ENCODE data around the gene MRM2. TPM values are rescaled to one million over a fixed set of nuclear protein-coding genes. Genes with fewer than 3 reads are reported as not detected.

Gene MRM2
- polyA plus RNA-seq, 1 donor from 2014 or later = 67.8 TPM

DNA sequence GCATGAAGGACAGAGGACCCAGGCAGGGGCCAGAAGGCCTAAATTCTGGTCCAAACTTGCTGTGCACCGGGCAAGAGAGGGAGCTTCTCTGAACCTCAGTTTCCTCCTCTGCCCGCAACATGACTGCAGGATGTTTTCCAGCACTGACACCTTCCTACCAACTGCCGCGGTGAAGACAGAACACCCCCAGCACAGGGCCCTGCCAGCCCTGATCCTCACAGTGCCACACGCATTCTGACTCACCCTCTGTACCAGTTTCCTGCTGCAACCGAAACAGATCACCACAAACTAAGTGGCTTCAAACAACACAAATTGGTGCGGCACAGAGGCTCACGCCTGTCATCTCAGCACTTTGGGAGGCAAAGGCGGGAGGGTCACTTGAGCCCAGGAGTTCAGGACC is 27.4 kb downstream of the MRM2 start:
- H3K36me3 Mint-ChIP-seq = peaks cover 8% of the 10 kb centered on the region
- H3K9me3 Mint-ChIP-seq = no peaks in the 10 kb centered on the region
- peaks cover 0 to 6% (median 3%) of the 10 kb centered on the region in 3 donors for H3K4me1 Mint-ChIP-seq
- H3K4me3 Mint-ChIP-seq = no peak overlapping the region
- H3K27me3 Mint-ChIP-seq = no peaks in the 10 kb centered on the region
- H3K27ac Mint-ChIP-seq = peak overlapping the region in 1 of 3 donors; percentile 39

DNA sequence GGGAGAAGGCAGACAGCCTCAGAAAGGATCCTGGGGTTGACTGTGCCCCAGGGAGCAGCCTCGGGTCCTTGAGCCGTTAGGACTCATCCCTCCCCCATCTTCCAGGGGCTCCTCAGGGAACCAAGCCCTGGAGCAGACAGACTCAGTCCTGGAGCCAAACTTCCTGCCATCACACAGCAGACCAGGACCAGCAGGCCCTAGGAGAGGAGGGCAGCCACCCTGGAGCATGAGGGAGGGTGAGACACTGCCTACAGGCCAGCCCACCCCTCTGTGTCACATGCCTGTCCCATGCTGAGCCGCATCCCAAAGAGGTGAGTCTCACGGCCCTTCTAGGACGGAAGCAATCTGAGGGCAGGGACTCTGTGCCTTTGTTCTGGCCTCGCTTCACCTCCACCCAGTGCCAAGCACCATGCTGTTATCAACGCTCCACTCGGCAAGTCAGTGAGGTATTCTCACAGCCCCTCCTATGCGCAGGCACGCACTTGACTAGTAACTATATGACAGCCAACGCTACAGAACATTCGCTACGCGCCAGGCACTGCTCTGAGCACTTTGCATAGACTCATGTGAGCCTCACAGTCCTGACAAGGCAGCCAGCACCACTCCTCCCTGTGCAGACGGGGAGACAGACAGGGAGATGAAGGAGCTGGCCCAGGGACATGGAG is 28.3 kb downstream of the MRM2 start:
- H3K27me3 Mint-ChIP-seq = no peaks in the 10 kb centered on the region
- peak overlapping the region in 1 of 3 donors; percentile 54 for H3K27ac Mint-ChIP-seq
- peaks cover 0 to 6% (median 3%) of the 10 kb centered on the region in 3 donors for H3K4me1 Mint-ChIP-seq
- no peak overlapping the region for H3K4me3 Mint-ChIP-seq
- H3K36me3 Mint-ChIP-seq = peaks cover 9% of the 10 kb centered on the region
- no peaks in the 10 kb centered on the region for H3K9me3 Mint-ChIP-seq

DNA sequence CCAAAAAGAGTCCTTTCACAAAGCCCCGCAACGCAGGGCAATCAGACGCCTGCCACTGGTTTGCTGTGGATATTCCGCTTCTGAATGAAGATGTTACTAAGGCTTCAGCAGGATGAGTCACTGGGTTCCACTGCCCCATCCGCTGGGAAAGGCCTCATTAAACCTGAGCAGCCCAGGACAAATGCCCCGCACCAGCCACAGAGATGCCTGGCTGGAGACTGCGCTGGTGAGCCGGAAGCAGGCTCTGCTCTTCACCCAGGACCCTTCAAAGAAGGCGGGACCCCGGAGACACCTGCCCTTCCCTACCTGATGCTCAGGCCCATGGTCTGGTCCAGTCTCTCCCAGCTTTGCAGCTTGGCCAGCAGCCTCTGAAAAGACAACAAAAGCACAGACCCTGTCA is 29.1 kb downstream of the MRM2 start:
- H3K4me3 Mint-ChIP-seq = no peak overlapping the region
- H3K4me1 Mint-ChIP-seq = peaks cover 0 to 6% (median 3%) of the 10 kb centered on the region in 3 donors
- peaks cover 10% of the 10 kb centered on the region for H3K36me3 Mint-ChIP-seq
- no peaks in the 10 kb centered on the region for H3K27me3 Mint-ChIP-seq
- H3K9me3 Mint-ChIP-seq = no peaks in the 10 kb centered on the region
- no peak overlapping the region for H3K27ac Mint-ChIP-seq

DNA sequence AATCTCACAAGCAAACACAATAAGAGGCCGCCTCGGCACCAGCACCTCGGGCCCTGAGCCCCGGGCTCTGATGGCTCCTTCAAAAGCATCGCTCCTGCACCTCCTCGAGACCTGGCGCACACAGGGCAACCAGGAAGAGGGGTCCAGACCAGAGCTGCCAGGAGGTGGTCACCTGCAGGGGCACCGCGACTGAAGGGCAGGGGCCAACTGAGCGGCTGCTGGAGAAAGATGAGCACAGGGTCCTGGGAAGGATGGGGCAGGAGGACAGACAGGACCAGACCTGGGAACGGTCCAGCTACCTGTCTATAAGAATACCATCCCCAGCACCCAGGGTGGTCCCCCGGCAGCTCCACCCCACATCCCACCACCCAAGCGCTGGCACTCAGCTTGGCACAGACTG is 30.1 kb downstream of the MRM2 start:
- Mint-ChIP-seq H3K36me3 (peaks cover 10% of the 10 kb centered on the region), H3K4me1 (peaks cover 0 to 6% (median 3%) of the 10 kb centered on the region in 3 donors), H3K4me3 (no peak overlapping the region), H3K27ac (no peak overlapping the region), H3K9me3 (no peaks in the 10 kb centered on the region), H3K27me3 (no peaks in the 10 kb centered on the region)

DNA sequence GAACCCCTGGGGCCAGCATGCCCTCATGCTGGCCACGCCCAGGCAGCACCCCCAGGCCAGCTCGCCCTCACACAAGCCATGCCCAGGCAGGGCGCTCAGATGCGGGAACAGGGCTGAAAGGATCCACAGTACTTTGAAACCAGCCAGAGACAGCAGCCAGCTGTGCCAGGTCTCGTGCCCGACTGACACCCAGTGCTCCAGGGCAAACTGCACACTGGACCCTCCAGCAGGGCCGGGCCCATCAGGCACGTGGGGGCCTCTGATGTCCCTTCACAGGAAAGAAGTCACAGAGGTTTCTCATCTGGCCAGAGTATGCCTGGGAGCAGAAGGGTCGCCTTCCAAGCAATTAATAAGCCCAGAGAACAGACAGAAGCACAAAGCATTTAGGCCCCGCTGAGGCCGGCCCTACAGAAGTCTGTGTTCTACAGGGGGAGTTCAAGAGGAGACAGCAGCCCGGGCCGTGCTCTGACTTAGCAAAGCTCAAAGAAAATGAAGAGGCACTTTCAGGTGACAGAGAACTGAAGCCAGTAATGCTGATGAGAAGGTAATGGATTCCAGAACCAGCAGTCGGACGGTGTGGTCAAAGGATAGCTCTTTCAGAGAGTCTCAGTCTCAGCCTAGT is 30.6 kb downstream of the MRM2 start:
- Mint-ChIP-seq H3K27me3 (no peaks in the 10 kb centered on the region), H3K9me3 (no peaks in the 10 kb centered on the region), H3K4me1 (peaks cover 0 to 6% (median 3%) of the 10 kb centered on the region in 3 donors), H3K4me3 (no peak overlapping the region), H3K36me3 (peaks cover 10% of the 10 kb centered on the region), H3K27ac (no peak overlapping the region)

DNA sequence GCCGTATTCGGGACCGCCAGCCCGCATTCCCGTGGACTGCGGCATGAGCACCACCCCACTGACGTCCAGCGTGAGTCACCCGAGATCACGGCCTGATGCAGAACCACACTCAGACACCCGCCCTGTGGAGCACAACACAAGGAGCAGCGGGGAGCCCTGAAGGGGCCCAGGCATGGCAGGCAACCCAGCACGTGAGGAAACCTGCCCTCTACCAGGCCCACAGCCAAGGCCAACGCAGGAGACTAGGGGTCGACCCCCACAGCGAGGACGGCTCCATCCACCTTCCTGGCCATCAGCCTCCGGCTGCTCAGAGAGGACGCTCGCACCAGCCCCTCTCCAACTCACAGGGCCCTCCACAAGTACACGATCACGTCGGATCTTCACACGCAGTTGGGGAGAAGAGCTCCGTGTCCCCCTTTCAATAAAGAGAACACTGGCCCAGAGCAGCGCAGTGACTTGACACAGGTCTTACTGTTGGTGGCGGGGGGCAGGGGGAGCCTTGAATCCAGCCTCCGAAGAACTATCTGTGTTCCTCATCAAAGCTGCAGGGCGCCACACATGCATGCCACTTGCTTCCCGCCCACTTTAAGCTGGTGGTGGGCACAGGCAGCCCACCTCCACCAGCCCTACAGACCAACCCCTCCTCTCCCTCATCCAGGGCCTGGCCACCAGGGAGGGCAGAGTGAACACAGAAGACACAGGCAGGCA is 31.3 kb downstream of the MRM2 start:
- Mint-ChIP-seq H3K4me3 (peak overlapping the region in 1 of 4 donors; percentile 22), H3K9me3 (no peaks in the 10 kb centered on the region), H3K4me1 (peaks cover 0 to 7% (median 3%) of the 10 kb centered on the region in 3 donors), H3K27ac (peak overlapping the region in 2 of 3 donors; percentile 26 to 50), H3K27me3 (no peaks in the 10 kb centered on the region), H3K36me3 (peaks cover 10% of the 10 kb centered on the region)

DNA sequence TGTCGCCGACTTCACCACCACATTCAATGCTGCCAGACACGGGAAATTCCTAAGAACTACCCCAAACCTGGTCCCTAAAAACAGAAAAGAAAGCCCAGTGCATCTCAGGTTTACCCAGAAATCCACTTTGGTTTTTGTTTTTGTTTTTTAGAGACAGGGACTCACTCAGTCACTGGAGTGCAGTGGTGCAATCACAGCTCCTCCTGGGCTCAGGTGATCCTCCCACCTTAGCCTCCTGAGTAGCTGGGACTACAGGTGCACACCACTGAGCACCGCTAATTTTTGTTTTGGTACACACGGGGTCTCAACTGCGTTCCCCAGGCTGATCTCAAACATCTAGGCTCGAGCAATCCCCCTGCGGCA is 32.1 kb downstream of the MRM2 start:
- Mint-ChIP-seq H3K4me3 (peak overlapping the region in 2 of 4 donors; percentile 5 to 55), H3K27ac (peak overlapping the region in 1 of 3 donors; percentile 50)

DNA sequence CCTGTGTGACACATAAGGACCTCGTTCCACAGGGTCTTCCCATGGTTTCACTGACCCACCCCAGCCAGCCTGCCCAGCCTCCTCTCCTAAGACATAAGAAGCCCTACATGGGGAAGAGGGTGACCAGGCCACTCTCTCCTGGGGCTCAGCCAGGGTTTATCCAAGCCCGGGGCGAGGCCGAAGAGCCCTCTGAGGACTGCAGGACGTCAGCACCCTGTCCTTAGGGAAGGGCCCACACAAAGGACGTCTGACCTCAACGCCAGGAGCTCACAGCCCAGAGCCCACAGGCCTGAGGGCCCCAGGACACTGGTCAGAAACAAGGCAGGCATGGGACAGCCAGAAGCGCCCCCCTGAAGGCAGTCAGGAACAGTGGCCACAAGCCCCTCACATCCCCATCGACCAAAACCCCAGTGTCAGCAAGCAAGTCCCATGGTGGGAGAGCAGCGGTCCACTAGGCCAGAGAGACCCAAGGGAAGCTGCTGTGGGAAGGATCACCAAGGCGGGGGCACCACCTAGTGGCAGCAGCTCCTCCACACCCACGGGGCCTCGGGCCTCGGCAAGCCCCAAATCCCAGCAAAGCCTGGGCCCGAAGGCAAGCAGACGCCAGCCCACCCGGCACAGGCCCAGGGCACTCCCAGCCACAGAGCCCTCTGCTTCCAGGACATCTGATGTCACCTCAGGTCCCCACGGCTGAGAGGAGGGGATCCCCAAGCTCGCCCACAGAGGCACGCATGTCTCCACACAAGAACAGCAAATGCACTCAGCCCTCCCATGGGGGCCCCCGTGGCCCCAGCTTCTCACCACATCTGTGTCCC is 32.7 kb downstream of the MRM2 start:
- peaks cover 10% of the 10 kb centered on the region for H3K36me3 Mint-ChIP-seq
- H3K9me3 Mint-ChIP-seq = no peaks in the 10 kb centered on the region
- peaks cover under 1 to 10% (median 4%) of the 10 kb centered on the region in 3 donors for H3K4me1 Mint-ChIP-seq
- H3K27ac Mint-ChIP-seq = peak overlapping the region in 2 of 3 donors; percentile 50 to 76
- no peaks in the 10 kb centered on the region for H3K27me3 Mint-ChIP-seq
- peak overlapping the region in 3 of 4 donors; percentile 5 to 75 (median 41) for H3K4me3 Mint-ChIP-seq

More for the DNA sequence above, 32.1 kb downstream of the MRM2 start:
- no peaks in the 10 kb centered on the region for H3K27me3 Mint-ChIP-seq
- H3K36me3 Mint-ChIP-seq = peaks cover 10% of the 10 kb centered on the region
- no peaks in the 10 kb centered on the region for H3K9me3 Mint-ChIP-seq
- H3K4me1 Mint-ChIP-seq = peaks cover 0 to 10% (median 3%) of the 10 kb centered on the region in 3 donors

DNA sequence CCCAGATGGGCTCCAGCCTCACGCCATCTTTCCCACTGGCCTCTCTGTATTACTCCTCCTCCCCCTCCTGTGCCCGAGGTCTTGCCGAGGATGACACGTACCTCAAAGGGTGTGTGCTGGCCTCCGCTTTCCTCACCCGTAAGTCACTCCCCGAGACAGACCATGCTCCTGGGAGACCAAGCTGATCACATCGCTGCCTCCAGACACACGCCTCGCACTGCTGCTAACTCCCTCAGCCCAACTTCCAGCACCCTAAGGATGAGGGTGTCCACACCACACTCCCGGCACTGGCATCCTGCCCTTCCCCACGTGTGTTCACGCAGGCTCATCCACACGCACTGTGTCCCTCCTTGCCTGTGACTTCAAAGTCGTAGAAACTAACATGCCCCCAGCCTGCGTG is 33.3 kb downstream of the MRM2 start:
- Mint-ChIP-seq H3K27ac (no peak overlapping the region), H3K4me1 (peaks cover 7 to 17% (median 10%) of the 10 kb centered on the region in 3 donors), H3K9me3 (no peaks in the 10 kb centered on the region), H3K4me3 (peak overlapping the region in 1 of 4 donors; percentile 75), H3K36me3 (peaks cover 8% of the 10 kb centered on the region), H3K27me3 (no peaks in the 10 kb centered on the region)

DNA sequence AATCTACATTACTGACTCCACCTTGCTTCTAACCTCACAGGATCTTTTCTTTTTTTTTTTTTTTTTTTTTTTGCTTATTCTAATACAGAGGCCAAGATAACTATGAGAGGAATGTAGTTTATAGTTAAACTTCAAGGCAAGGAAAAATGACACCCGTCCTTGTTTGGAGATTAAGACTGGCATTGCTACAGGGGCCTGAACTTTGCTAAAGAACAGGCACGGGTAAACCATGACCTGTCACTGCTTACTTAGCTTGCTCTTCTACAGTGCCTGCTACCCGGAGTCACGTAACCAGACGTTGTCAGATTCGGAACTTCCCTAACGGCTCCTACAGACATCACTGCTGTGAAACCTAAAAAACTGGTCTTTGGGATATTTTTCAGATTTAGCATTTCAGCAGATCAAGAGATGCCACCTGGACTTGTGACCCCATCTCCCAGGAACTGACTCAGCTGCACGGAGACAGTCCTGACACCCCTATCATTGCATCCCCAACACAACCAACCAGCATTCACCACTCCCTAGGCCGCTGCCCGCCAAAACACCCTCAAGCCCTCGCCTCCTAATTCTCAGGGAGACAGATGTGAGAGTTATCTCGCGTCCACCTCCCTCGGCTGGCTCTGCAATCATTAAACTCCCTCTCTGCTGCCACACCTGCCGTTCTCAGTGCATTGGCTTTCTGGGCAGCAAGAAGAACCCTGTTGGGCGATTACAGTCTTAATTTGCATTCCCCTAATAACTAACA is 36.8 kb downstream of the MRM2 start:
- H3K9me3 Mint-ChIP-seq = no peaks in the 10 kb centered on the region
- H3K27me3 Mint-ChIP-seq = no peaks in the 10 kb centered on the region
- H3K4me3 Mint-ChIP-seq = no peak overlapping the region
- H3K27ac Mint-ChIP-seq = peak overlapping the region in 1 of 3 donors; percentile 18
- H3K36me3 Mint-ChIP-seq = peaks cover 3% of the 10 kb centered on the region
- peaks cover 13 to 19% (median 18%) of the 10 kb centered on the region in 3 donors for H3K4me1 Mint-ChIP-seq

DNA sequence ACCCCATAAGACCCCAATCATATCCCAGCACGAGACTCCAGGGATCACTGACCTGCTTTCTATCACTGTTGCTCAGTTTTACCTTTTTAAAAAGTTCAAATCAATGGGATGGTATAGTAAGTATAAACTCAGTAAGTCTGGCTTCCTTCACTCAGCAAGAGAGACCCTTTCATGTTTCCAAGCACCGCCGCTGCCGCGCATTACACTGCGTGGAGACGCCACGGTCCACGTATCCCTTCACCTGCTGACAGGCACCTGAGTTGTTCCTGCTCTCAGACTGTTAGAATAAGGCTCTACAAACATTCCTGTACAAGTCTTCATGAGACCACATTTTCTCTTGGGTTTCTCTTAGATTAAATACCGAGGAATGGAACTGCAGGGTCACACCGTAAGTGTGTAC is 37.6 kb downstream of the MRM2 start:
- Mint-ChIP-seq H3K27ac (peak overlapping the region in 1 of 3 donors; percentile 48), H3K36me3 (peaks cover 3% of the 10 kb centered on the region), H3K4me3 (peak overlapping the region in 1 of 4 donors; percentile 60), H3K4me1 (peaks cover 13 to 18% (median 14%) of the 10 kb centered on the region in 3 donors), H3K9me3 (no peaks in the 10 kb centered on the region), H3K27me3 (no peaks in the 10 kb centered on the region)

DNA sequence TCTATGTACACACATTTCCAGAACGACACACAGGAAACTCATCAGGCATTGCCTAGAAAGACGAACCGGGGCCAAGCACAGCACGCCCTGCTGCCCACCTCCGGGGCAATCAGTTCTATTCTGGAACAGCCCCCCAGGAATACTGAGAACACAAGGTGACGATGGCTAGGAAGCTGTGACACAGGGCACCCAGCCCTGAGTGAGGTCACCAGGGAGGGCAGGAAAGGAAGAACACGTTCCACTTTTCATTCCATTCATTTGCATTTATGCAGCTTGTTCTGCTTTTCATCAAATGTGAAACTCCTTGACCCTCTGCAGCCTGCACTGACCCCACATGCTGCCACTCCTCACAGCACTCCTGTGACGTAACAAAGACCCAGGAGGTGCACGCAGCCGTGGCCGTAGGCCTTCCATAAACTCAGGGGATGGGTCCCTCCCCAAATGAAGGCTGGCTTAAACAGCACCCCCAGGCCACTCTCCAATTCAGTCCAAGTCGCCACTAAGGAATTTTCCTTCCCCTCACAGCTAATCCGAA is 38.2 kb downstream of the MRM2 start:
- Mint-ChIP-seq H3K4me3 (peak overlapping the region in 1 of 4 donors; percentile 60), H3K36me3 (peaks cover 2% of the 10 kb centered on the region), H3K27ac (peak overlapping the region in 2 of 3 donors; percentile 48 to 67), H3K4me1 (peaks cover 13 to 18% (median 14%) of the 10 kb centered on the region in 3 donors), H3K9me3 (no peaks in the 10 kb centered on the region), H3K27me3 (no peaks in the 10 kb centered on the region)

DNA sequence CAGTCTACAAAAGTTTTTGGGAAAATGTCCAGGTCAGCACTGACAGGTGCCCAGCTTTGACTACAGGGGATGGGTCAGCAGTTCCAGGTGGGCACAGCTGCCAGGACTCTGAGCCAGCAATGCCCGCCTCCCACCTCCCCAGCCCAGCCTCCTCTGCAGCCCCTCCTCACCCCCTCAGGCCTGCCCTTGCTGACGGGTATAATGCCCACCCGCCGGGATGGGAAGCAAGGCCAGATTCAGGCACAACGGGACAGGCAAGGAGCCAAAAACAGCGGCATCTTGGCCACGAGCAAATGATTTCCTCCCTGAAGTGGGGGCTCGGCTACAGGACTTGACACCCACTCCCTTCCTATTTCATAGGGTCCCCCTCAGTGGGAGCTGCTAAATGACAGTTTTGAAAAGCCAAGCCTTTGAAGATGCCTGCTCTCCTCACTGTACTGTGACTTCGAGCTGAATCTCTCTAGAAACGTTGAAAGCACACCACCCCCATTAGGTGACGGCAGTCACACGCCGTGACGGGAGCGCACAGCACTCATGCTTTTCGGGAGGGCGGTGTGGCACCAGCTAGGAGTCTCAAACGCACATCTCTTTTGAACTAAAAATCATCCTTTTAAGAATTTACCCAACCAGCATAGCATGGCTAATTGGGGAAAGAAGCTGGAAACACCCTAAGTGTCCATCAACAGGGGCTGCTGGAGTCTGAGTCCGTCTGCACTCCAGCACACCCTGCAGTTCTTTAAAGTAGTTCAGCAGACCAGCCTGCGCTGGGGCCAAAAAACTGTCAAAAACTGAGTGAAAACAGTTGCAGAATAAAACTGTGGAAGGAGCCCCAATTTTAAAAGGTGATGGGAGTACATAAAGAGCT is 38.9 kb downstream of the MRM2 start:
- peak overlapping the region in 1 of 4 donors; percentile 60 for H3K4me3 Mint-ChIP-seq
- H3K9me3 Mint-ChIP-seq = no peaks in the 10 kb centered on the region
- H3K36me3 Mint-ChIP-seq = no peaks in the 10 kb centered on the region
- no peak overlapping the region for H3K27ac Mint-ChIP-seq
- peaks cover 13 to 18% (median 14%) of the 10 kb centered on the region in 3 donors for H3K4me1 Mint-ChIP-seq
- no peaks in the 10 kb centered on the region for H3K27me3 Mint-ChIP-seq
